GM12878 (cell line): ENCODE measurements around the gene NNMT. TPM values are rescaled to one million over a fixed set of nuclear protein-coding genes. Genes with fewer than 3 reads are reported as not detected.

Experiments used
- ATAC-seq: fragments of 200-7000 bp; cut with Tn5 transposase; 3 replicates; pipeline ENCODE4 v1.9.1; 2020; ENCODE audit warnings: mild to moderate bottlenecking, moderate library complexity
- BruUV-seq: library from RNA; stranded (reverse); fragments of 400-500 nt; replicated peaks from 2 replicates; lab custom pipeline; 2021; lab: Mats Ljungman, UMichigan
- CTCF ChIA-PET: fragments of 300-600 bp; sonication (Branson Sonifier 250); formaldehyde crosslinking; extraction: SDS; loops from one replicate; lab custom pipeline; 2021; ENCODE audit warnings: inconsistent platforms; lab: Yijun Ruan, JAX
- POLR2A ChIA-PET: fragments of 350-600 bp; formaldehyde crosslinking; extraction: SDS; loops from one replicate; lab custom pipeline; 2021; ENCODE audit warnings: inconsistent platforms; lab: Charles Lee
- RAD21 ChIA-PET: fragments of 300-600 bp; sonication (Branson Sonifier 250); formaldehyde crosslinking; loops from one replicate; lab custom pipeline; 2023; ENCODE audit warnings: antibody characterized with exemption; ENCODE audit not compliant: unreplicated experiment; lab: Charles Lee
- SMC1A ChIA-PET: fragments of 300-600 bp; sonication (Branson Sonifier 250); formaldehyde crosslinking; loops from one replicate; lab custom pipeline; 2023; ENCODE audit not compliant: unreplicated experiment, uncharacterized antibody; lab: Charles Lee
- DNase-seq: peaks from one replicate; pipeline ENCODE4 v3.0.0-alpha.2; 2011; ENCODE audit warnings: low read depth, low spot score
- FAIRE-seq: peaks from 3 replicates; lab custom pipeline; 2011; peaks lifted over from hg19 to GRCh38; lab: Jason Lieb, UNC
- H2AFZ ChIP-seq: 2 replicates; pipeline ENCODE4 v1.6.0; 2011; ENCODE audit warnings: low read depth, low read length, control low read depth; ENCODE audit not compliant: control insufficient read depth
- H3K27ac ChIP-seq: 2 replicates; pipeline ENCODE4 v1.5.1; 2011; ENCODE audit warnings: control low read depth; ENCODE audit not compliant: control insufficient read depth, insufficient read depth
- H3K27me3 ChIP-seq, 2 experiments: replicated peaks in 1 of 2; 2 replicates each; pipeline versions ENCODE4 v1.6.0 to v1.6.1; 2011; ENCODE audit warnings: low read length in 1 of 2; ENCODE audit not compliant: control insufficient read depth in 2 of 2, insufficient read depth in 2 of 2
- H3K36me3 ChIP-seq, 2 experiments: 2 replicates each; pipeline ENCODE4 v1.5.1; 2011; ENCODE audit warnings: low read length in 1 of 2; ENCODE audit not compliant: control insufficient read depth in 2 of 2, insufficient read depth in 2 of 2
- H3K4me1 ChIP-seq: 2 replicates; pipeline ENCODE4 v1.6.1; 2011; ENCODE audit warnings: mild to moderate bottlenecking, low read length, moderate library complexity, mixed read lengths; ENCODE audit not compliant: control insufficient read depth, insufficient read depth
- H3K4me2 ChIP-seq: 2 replicates; pipeline ENCODE4 v1.6.0; 2011; ENCODE audit warnings: control low read depth; ENCODE audit not compliant: control insufficient read depth, insufficient read depth
- H3K4me3 ChIP-seq: fragments of 200-600 bp; sonication (generic); 2 replicates; pipeline ENCODE4 v1.5.1; 2016
- H3K79me2 ChIP-seq: 2 replicates; pipeline ENCODE4 v1.6.0; 2011; ENCODE audit warnings: low read length; ENCODE audit not compliant: control insufficient read depth, insufficient read depth
- H3K9ac ChIP-seq: 2 replicates; pipeline ENCODE4 v1.8.0; 2011; ENCODE audit warnings: low read length, control low read depth, mixed read lengths; ENCODE audit not compliant: control insufficient read depth, insufficient read depth
- H3K9me3 ChIP-seq: replicated peaks from 3 replicates; pipeline ENCODE4 v1.5.1; 2011; ENCODE audit warnings: mild to moderate bottlenecking, low read length; ENCODE audit not compliant: control insufficient read depth, insufficient read depth
- H4K20me1 ChIP-seq: 2 replicates; pipeline ENCODE4 v1.6.0; 2011; ENCODE audit not compliant: control insufficient read depth, insufficient read depth
- PKNOX1 ChIP-seq: fragments of 450-650 bp; IDR thresholded peaks from 2 replicates; pipeline ENCODE4 v1.6.1; 2016; ENCODE audit warnings: mild to moderate bottlenecking
- WRNIP1 ChIP-seq: IDR thresholded peaks from 2 replicates; pipeline ENCODE4 v1.6.1; 2011; ENCODE audit warnings: low read depth, low read length, improper control_type of control experiment, borderline replicate concordance
- ZNF24 ChIP-seq: fragments of 450-650 bp; IDR thresholded peaks from 2 replicates; pipeline ENCODE4 v1.6.1; 2017; ENCODE audit warnings: antibody characterized with exemption, mild to moderate bottlenecking
- ZNF274 ChIP-seq: IDR thresholded peaks from one replicate; pipeline ENCODE4 v1.8.0; 2011; ENCODE audit not compliant: insufficient read length, insufficient read depth
- ZNF687 ChIP-seq: fragments of 450-650 bp; IDR thresholded peaks from 2 replicates; pipeline ENCODE4 v1.6.1; 2017; ENCODE audit warnings: mild to moderate bottlenecking, moderate library complexity
- WGBS: methylation state at CpG from one replicate; pipeline ENCODE4 v1.1.6; 2016; ENCODE audit warnings: low lambda C conversion rate; ENCODE audit not compliant: insufficient replicate concordance, insufficient coverage; ENCODE audit errors: missing lambda C conversion rate; 5-methylcytosine and 5-hydroxymethylcytosine counted together
- in situ Hi-C: fragments of 300-500 bp; cut with MboI; formaldehyde crosslinking; loops from 9 replicates; pipeline ENCODE4 v1.14.3; 2018; ENCODE audit warnings: mixed read lengths
- intact Hi-C: fragments of 100-400 bp; cut with micrococcal nuclease; formaldehyde crosslinking; loops from one replicate; pipeline ENCODE4 v1.14.2; 2022; ENCODE audit not compliant: unreplicated experiment
- polyA plus RNA-seq, 11 experiments: library from polyadenylated mRNA; depleted of rRNA in 4 of 11; unstranded in 6 of 11; stranded (reverse) in 5 of 11; fragments of >200 nt; fragmentation: Nextera tagmentation in 4 of 11; fragmentation: Illumina TruSeq in 1 of 11; extraction: Ambion mirVana in 4 of 11; extraction: Trizol in 1 of 11; gene quantifications; 1 replicate in 1 of 11; 2 replicates in 10 of 11; pipeline versions ENCODE4 v1.2.1 to v1.2.3, GENCODE V29; 2011 to 2016; ENCODE audit warnings: inconsistent platforms in 2 of 11, missing spikeins in 2 of 11, low read depth in 1 of 11
- total RNA-seq, 4 experiments: library from RNA; depleted of rRNA in 3 of 4; stranded (reverse); fragments of >200 nt in 3 of 4; fragmentation: Illumina TruSeq in 1 of 4; extraction: Trizol in 1 of 4; gene quantifications; 2 replicates each; pipeline versions ENCODE4 v1.2.1 to v1.2.3, GENCODE V29; 2013 to 2021

NNMT gene
- total and polyA plus RNA-seq, 10 of the 15 experiments (the other 5 are each of a cell fraction or from before 2014, with no cell fraction given): 0.46 TPM; not detected in 9

- no peak overlapping the region for H2AFZ ChIP-seq
- no peaks in the 10 kb centered on the region for H4K20me1 ChIP-seq
- 13% methylated on average over 10 of the region's 10 CpGs for WGBS
- POLR2A ChIA-PET: no interaction called here
- DNase-seq (no peak), ATAC-seq (no peak), FAIRE-seq (no peak)
- SMC1A ChIA-PET: no interaction called here
- RAD21 ChIA-PET: no interaction called here
- no peak overlapping the region for H3K9ac ChIP-seq
- H3K79me2 ChIP-seq: no peaks in the 10 kb centered on the region
- peaks cover 5 to 6% of the 10 kb centered on the region in 2 experiments; a peak in 3 of 4 replicates for H3K27me3 ChIP-seq
- no peaks in the 10 kb centered on the region for H3K36me3 ChIP-seq
- BruUV-seq: no TSS peak
- no peaks in the 10 kb centered on the region for H3K9me3 ChIP-seq
- H3K4me3 ChIP-seq: no peak overlapping the region
- intact Hi-C loops (no loop called here), in situ Hi-C loops (no loop called here)
- no peaks in the 10 kb centered on the region for H3K4me1 ChIP-seq
- H3K27ac ChIP-seq: no peak overlapping the region
- no peak for TF ChIP-seq ZNF24
- TF ChIP-seq PKNOX1: no peak
- TF ChIP-seq ZNF274: no peak
- no peak for TF ChIP-seq WRNIP1
- no peak for TF ChIP-seq ZNF687
- TF ChIP-seq, all 136 proteins: peak for 0
- no peak overlapping the region for H3K4me2 ChIP-seq
- CTCF ChIA-PET: no interaction called here
These were observed 15.7 kb downstream of the NNMT start for GRCh38 chr11:114311946-114312345.
